ENCODE data around the gene LMAN2.

DNA sequence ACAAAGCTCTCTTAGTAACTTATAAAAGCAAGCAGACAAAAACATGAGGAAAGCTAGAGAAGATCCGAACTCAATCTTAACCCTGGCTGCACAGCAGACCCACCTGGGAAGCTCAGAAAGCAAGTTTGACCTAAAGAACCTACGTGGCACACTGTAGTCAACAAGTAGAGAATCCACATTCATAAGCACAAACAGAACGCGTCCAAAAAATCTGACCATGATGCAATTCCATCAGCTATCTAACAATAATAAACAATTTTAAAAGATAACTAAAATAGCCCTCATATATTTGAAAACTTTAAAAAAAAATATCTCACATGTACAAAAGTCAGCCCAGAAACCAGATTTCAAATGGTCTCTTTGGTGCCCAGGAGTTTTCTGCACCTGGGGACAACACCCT, 4.6 kb downstream of the LMAN2 start:
- TF ChIP-seq, protein P1, sequence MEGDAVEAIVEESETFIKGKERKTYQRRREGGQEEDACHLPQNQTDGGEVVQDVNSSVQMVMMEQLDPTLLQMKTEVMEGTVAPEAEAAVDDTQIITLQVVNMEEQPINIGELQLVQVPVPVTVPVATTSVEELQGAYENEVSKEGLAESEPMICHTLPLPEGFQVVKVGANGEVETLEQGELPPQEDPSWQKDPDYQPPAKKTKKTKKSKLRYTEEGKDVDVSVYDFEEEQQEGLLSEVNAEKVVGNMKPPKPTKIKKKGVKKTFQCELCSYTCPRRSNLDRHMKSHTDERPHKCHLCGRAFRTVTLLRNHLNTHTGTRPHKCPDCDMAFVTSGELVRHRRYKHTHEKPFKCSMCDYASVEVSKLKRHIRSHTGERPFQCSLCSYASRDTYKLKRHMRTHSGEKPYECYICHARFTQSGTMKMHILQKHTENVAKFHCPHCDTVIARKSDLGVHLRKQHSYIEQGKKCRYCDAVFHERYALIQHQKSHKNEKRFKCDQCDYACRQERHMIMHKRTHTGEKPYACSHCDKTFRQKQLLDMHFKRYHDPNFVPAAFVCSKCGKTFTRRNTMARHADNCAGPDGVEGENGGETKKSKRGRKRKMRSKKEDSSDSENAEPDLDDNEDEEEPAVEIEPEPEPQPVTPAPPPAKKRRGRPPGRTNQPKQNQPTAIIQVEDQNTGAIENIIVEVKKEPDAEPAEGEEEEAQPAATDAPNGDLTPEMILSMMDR (IDR thresholded peaks at IDR 0.05; ENCODE audit: low read depth, low read length, poor library complexity, severe bottlenecking) = no peak
- no peak for TF ChIP-seq EZH2phosphoT487 (IDR thresholded peaks at IDR 0.05; ENCODE audit: borderline replicate concordance, low read length)
